Activated CD4-positive, alpha-beta T cell treated with anti-CD3 and anti-CD28 coated beads, Interleukin-2, amount 10 ng/mL, durations not matched to agents 7 days and 5 days (primary cell): Measurements from ENCODE around the gene CASKIN2. TPM values are rescaled to one million over a fixed set of nuclear protein-coding genes. Genes with fewer than 3 reads are reported as not detected.
A peak's percentile ranks its signal among the peaks of the same experiment; 100 is the strongest.

Experiments used
- CTCF ChIA-PET: fragments of 350-600 bp; sonication (Branson Sonifier 250); formaldehyde crosslinking; loops from one replicate; lab custom pipeline; 2021; ENCODE audit warnings: antibody characterized with exemption; lab: Charles Lee
- POLR2A ChIA-PET: fragments of 350-600 bp; sonication (Branson Sonifier 250); formaldehyde crosslinking; loops from one replicate; lab custom pipeline; 2021; ENCODE audit warnings: antibody characterized with exemption; lab: Charles Lee
- DNase-seq: peaks from one replicate; pipeline ENCODE4 v3.0.0-alpha.2; 2020
- H3K27ac Mint-ChIP-seq: one replicate; pipeline ENCODE4 v1.8.0; 2021; ENCODE audit warnings: mild to moderate bottlenecking, moderate library complexity, mixed read lengths
- H3K27me3 Mint-ChIP-seq: one replicate; pipeline ENCODE4 v1.8.0; 2021; ENCODE audit warnings: mixed read lengths
- H3K36me3 Mint-ChIP-seq: one replicate; pipeline ENCODE4 v1.8.0; 2021; ENCODE audit warnings: low read depth, mixed read lengths
- H3K4me1 Mint-ChIP-seq: one replicate; pipeline ENCODE4 v1.8.0; 2021; ENCODE audit warnings: mixed read lengths
- H3K4me3 Mint-ChIP-seq: one replicate; pipeline ENCODE4 v1.8.0; 2021; ENCODE audit warnings: mild to moderate bottlenecking, moderate library complexity, mixed read lengths
- H3K9me3 Mint-ChIP-seq: one replicate; pipeline ENCODE4 v1.8.0; 2021; ENCODE audit warnings: mixed read lengths
- total RNA-seq, 2 experiments: library from RNA; stranded (reverse); gene quantifications; one replicate each; pipeline ENCODE4 v1.2.3, GENCODE V29; 2021

Gene CASKIN2, protein sequence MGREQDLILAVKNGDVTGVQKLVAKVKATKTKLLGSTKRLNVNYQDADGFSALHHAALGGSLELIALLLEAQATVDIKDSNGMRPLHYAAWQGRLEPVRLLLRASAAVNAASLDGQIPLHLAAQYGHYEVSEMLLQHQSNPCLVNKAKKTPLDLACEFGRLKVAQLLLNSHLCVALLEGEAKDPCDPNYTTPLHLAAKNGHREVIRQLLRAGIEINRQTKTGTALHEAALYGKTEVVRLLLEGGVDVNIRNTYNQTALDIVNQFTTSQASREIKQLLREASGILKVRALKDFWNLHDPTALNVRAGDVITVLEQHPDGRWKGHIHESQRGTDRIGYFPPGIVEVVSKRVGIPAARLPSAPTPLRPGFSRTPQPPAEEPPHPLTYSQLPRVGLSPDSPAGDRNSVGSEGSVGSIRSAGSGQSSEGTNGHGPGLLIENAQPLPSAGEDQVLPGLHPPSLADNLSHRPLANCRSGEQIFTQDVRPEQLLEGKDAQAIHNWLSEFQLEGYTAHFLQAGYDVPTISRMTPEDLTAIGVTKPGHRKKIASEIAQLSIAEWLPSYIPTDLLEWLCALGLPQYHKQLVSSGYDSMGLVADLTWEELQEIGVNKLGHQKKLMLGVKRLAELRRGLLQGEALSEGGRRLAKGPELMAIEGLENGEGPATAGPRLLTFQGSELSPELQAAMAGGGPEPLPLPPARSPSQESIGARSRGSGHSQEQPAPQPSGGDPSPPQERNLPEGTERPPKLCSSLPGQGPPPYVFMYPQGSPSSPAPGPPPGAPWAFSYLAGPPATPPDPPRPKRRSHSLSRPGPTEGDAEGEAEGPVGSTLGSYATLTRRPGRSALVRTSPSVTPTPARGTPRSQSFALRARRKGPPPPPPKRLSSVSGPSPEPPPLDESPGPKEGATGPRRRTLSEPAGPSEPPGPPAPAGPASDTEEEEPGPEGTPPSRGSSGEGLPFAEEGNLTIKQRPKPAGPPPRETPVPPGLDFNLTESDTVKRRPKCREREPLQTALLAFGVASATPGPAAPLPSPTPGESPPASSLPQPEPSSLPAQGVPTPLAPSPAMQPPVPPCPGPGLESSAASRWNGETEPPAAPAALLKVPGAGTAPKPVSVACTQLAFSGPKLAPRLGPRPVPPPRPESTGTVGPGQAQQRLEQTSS (N-terminal part only)
- 1 to 10 TPM in 1 of 2 experiments, under 1 TPM in 1; 0.47 to 1.1 TPM for total RNA-seq

DNA sequence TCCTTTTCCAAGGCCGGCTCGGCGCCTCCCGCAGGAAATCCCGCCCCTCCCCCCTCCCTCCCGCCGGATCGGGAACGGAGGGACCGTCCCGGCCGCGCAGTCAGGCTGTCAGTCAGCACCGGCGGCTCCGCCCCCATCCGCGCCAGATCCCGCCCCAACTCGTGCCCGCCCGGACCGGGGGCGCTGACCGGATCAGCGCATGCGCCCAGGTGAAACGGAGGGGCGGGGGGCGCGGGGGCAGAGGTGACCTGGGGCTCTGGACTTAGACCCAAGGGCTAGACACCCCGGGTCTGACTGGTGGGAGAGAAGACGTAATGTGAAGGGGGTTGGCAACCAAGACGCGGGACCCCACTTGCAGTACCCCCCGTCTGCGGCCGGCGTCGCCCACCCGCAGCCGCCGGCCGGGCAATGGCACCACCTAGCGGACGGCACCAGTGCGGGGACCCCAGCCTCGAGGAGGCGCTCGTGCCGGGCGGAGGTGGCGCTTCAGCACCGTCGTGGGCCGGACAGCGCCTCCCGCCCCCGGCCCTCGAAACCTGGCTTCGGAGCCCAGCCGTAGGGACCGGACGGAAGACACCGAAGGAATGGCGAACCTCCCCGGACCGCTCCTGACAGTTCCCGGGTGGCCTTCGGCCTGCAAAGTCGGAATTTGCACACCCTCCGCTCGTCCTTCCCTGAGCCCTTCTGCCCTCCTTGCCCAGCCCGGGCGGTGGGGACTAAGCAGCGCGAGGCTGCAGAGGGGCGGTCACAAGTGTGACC, at the start of gene CASKIN2:
CASKIN2 (minus strand) TSS at position 42 of the 759 bp plus-strand sequence. CDS start 1,733 bp downstream, outside the sequence.
- peaks cover 28% of the 10 kb centered on the region for H3K4me1 Mint-ChIP-seq
- no peaks in the 10 kb centered on the region for H3K9me3 Mint-ChIP-seq
- ChIA-PET CTCF (interaction anchor here (0.6 to 1.6 kb wide), 20 partner anchors 10 to 257 kb away, joined by 3 to 10 read pairs (median 3); partner anchors contain the start of genes GRB2, LLGL2, MIF4GD and TMEM94), POLR2A (interaction anchor here (1.0 to 1.1 kb wide), 2 partner anchors 60 to 328 kb away, joined by 3 read pairs; no protein-coding TSS in a partner anchor)
- H3K27ac Mint-ChIP-seq: no peak within 1 kb of the TSS
- H3K4me3 Mint-ChIP-seq: peak within 1 kb of the TSS; percentile 69
- peaks cover 16% of the 10 kb centered on the region for H3K36me3 Mint-ChIP-seq
- H3K27me3 Mint-ChIP-seq: peaks cover 4% of the 10 kb centered on the region
- DNase-seq: peak; percentile 76

DNA sequence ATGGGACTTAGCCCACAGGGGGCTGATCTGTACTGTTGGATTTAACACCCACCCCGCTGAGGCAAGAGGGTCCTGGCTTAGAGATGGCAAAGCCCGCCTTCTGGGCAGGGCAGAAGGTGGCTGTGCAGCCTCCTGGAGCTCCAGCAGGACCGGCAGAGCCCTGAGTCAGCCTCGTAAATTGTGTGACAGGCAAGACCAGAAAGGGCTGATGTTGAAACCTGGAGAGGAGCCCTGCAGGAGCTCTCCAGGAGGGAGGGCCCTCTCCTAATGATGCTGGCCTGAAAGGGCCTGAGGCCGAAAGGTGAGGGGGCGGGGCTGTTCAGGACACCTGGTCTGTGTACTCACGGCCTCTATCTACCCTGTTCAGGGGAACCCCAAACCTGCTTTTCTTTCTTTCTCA, 49.7 kb upstream of the CASKIN2 start:
- Mint-ChIP-seq H3K27ac (no peak overlapping the region), H3K27me3 (no peaks in the 10 kb centered on the region), H3K4me3 (no peak overlapping the region), H3K36me3 (no peaks in the 10 kb centered on the region), H3K9me3 (no peaks in the 10 kb centered on the region), H3K4me1 (no peaks in the 10 kb centered on the region)
- ChIA-PET CTCF (interaction anchor here (0.6 to 1.5 kb wide), 4 partner anchors 11 to 189 kb away, joined by 3 to 4 read pairs (median 4); no protein-coding TSS in a partner anchor), POLR2A (no interaction called here)
- no peak for DNase-seq

DNA sequence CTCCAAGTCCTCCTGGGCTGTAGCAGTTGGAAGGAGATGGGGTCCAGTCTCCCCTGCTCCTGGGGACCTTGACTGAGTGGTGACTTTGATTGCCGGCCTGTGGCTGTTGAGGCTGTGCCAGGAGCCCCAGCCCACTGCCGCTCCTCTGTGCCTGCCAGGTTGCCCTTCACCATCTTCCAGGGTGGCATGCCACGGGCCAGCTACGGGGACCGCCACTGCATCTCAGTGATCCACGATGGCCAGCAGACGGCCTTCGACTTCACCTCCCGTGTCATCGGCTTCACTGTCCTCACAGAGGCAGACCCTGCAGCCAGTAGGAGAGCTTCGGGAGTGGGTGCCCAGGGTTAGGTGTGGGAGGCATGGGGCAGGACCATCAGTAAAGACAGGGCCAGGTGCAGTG, 48.9 kb upstream of the CASKIN2 start:
- H3K27ac Mint-ChIP-seq: no peak overlapping the region
- no peaks in the 10 kb centered on the region for H3K36me3 Mint-ChIP-seq
- ChIA-PET POLR2A (no interaction called here), CTCF (interaction anchor here (1.0 to 1.5 kb wide), 2 partner anchors 17 to 24 kb away, joined by 3 to 4 read pairs; no protein-coding TSS in a partner anchor)
- no peak for DNase-seq
- H3K27me3 Mint-ChIP-seq: no peaks in the 10 kb centered on the region
- H3K9me3 Mint-ChIP-seq: no peaks in the 10 kb centered on the region
- H3K4me1 Mint-ChIP-seq: no peaks in the 10 kb centered on the region
- no peak overlapping the region for H3K4me3 Mint-ChIP-seq

DNA sequence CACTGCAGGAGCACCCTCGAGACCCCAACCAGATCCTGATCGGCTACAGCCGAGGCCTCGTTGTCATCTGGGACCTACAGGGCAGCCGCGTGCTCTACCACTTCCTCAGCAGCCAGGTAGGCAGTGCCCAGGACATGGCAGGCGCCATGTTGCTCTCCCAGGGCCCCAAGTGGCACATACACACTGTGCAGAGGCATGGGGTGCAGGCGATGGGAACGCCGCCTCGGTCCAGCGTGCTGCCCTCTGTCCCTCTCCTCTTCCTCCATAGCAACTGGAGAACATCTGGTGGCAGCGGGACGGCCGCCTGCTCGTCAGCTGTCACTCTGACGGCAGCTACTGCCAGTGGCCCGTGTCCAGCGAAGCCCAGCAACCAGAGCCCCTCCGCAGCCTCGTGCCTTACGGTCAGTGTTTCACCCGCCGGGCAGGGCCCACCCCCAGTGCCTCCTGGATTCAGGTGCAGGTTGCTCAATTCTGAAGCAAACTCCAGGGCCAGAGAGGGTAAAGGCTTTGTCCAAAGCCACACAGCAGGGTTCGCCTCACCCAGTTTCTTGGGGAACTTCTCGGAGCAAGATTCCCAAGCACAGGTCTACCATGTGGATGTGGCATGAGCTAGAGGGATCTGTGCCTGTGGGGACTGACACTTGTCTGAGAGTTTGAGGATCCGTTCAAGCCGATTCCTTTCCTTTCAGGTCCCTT, 47.9 kb upstream of the CASKIN2 start:
- no peaks in the 10 kb centered on the region for H3K27me3 Mint-ChIP-seq
- H3K36me3 Mint-ChIP-seq: no peaks in the 10 kb centered on the region
- no peaks in the 10 kb centered on the region for H3K9me3 Mint-ChIP-seq
- no peak for DNase-seq
- no peaks in the 10 kb centered on the region for H3K4me1 Mint-ChIP-seq
- ChIA-PET CTCF (interaction anchor here (0.6 kb wide), 1 partner anchor 549 kb away, joined by 3 read pairs; no protein-coding TSS in a partner anchor), POLR2A (no interaction called here)
- H3K4me3 Mint-ChIP-seq: no peak overlapping the region
- H3K27ac Mint-ChIP-seq: no peak overlapping the region

DNA sequence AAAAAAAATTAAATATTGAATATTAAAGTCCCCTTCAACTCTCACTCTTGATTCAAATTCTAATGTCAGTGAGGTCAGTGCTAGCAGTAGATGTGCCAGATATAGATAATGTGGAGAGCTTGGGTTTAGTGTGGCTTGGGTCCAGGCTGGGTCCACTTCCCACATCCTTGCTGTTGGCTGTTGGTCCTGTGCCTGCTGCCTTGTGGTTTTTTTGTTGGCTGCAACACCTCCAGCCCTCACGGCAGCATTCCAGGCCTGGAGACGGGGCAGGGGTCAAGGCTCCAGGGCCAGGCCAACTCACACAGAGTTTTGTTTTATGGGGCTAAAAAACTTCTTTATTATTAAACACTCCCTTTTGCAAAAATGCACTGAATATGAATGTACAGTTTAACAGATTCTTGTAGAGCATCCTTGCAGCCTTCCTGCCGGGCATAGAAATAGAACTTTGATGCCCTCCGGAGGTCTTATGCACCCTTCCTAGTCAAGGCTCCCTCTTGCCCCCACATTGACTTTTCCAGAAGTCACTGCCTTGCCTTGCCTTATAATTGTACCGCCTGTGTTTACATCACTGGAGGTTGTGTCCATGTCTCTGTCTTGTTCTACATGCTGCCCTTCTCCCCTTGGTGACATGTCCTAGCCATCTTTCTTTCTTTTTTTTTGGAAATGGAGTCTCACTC, 46.7 kb upstream of the CASKIN2 start:
- no peaks in the 10 kb centered on the region for H3K4me1 Mint-ChIP-seq
- ChIA-PET CTCF (no interaction called here), POLR2A (no interaction called here)
- H3K27me3 Mint-ChIP-seq: no peaks in the 10 kb centered on the region
- no peak for DNase-seq
- no peak overlapping the region for H3K27ac Mint-ChIP-seq
- H3K9me3 Mint-ChIP-seq: no peaks in the 10 kb centered on the region
- H3K4me3 Mint-ChIP-seq: no peak overlapping the region
- no peaks in the 10 kb centered on the region for H3K36me3 Mint-ChIP-seq

DNA sequence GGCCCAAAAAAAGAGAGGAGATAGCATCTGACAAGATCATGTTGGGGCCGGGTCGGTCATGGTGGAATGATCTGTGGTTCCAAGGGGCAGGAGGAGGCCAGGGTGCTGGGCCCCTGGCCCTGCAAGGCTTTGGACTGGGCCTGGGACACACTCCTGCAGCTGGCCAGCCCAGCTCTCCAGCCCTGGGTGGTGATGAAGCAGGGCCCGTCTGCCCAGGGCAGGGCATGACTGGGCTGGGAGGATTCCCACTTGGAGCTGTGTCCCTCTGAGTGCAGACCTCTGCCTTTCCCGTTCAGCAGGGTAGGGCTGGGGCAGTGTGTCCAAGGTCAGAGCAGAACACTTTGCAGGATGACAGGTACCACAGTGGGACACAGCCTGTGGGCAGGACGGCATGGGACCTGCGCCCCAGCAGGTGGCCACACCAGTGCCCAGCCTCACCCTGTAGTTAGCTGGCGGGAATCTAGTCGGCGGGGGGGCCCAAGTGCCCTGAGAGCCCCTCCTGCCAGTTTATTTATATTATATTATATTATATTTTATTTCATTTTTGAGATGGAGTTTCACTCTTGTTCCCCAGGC, 44.7 kb upstream of the CASKIN2 start:
- H3K36me3 Mint-ChIP-seq: no peaks in the 10 kb centered on the region
- no peak for DNase-seq
- no peaks in the 10 kb centered on the region for H3K9me3 Mint-ChIP-seq
- H3K27me3 Mint-ChIP-seq: no peaks in the 10 kb centered on the region
- H3K27ac Mint-ChIP-seq: no peak overlapping the region
- ChIA-PET POLR2A (no interaction called here), CTCF (interaction anchor here (0.5 to 0.6 kb wide), 2 partner anchors 270 to 391 kb away, joined by 3 to 4 read pairs; no protein-coding TSS in a partner anchor)
- no peak overlapping the region for H3K4me3 Mint-ChIP-seq
- H3K4me1 Mint-ChIP-seq: no peaks in the 10 kb centered on the region

DNA sequence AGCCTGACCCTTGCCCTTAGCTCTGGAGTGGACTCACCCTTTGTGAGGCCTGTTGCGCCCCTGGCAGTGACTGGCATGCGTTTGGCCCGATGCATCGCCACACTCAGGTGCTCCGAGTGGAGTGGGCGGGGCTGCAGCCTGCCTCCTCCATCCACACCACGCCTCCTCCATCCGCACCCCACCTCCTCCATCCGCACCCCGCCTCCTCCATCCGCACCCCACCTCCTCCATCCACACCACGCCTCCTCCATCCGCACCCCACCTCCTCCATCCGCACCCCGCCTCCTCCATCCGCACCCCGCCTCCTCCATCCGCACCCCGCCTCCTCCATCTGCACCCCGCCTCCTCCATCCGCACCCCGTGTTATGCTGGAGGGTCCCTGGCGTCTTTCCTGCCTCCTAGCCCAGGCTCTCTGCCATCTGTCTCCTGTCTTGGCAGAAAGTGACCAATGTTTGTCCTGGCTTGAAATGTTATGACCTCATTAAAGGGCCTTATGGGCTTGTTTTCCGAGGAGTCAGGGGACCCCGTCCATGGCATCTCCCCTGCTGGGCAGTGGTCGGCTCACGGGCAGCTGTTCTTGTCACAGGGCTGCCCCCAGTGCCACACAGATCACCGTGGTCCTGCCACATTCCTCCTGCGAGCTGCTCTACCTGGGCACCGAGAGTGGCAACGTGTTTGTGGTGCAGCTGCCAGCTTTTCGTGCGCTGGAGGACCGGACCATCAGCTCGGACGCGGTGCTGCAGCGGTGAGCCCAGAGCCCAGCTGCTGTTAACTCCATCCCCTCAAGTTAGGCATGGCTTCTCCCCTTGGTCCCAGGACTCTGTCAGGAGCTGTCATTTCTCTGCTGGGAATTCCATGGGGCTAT, 43.6 kb upstream of the CASKIN2 start:
- CTCF ChIA-PET: interaction anchor here (1.4 kb wide), 1 partner anchor 22 kb away, joined by 3 read pairs; no protein-coding TSS in a partner anchor
- H3K27me3 Mint-ChIP-seq: no peaks in the 10 kb centered on the region
- no peaks in the 10 kb centered on the region for H3K4me1 Mint-ChIP-seq
- peak overlapping the region; percentile 52 for H3K27ac Mint-ChIP-seq
- no peak for DNase-seq
- H3K9me3 Mint-ChIP-seq: no peaks in the 10 kb centered on the region
- H3K36me3 Mint-ChIP-seq: no peaks in the 10 kb centered on the region
- no peak overlapping the region for H3K4me3 Mint-ChIP-seq
- POLR2A ChIA-PET: no interaction called here

DNA sequence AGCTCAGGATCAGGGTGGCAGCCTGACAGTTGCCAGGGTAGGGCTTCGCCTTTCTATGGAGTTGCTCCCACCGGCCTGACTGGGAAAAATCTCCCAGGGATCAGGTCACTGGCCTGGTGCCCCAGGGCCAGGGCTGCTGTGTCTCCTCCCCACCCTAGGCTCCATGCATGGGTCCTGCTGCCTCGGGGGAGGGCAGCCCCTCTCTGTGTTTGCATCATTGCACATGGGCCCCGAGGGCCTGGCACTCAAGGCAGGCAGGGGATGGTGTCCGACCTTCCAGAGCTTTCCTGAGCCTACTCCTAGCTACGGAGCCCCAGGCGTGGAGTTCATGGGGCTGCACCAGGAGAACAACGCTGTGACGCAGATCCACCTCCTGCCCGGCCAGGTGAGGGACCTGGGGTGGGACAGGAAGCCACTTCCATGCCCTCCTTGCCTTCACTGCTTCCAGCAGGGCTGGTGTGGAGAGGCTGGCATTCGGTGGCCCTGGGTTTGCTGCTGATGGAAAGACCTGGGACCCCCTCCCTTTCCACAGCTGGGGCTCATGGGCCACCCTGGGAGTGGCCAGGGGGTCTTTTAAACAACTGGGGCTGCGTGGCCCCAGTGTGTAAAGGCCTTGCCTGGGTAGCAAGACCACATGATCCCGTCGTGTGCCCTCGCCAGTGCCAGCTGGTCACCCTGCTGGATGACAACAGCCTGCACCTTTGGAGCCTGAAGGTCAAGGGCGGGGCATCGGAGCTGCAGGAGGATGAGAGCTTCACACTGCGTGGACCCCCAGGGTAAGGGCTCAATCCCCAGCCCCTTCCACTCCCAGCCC, 42.7 kb upstream of the CASKIN2 start:
- CTCF ChIA-PET: interaction anchor here (1.4 kb wide), 1 partner anchor 21 kb away, joined by 3 read pairs; no protein-coding TSS in a partner anchor
- Mint-ChIP-seq H3K27ac (no peak overlapping the region), H3K4me3 (no peak overlapping the region), H3K27me3 (no peaks in the 10 kb centered on the region), H3K9me3 (no peaks in the 10 kb centered on the region), H3K36me3 (no peaks in the 10 kb centered on the region), H3K4me1 (no peaks in the 10 kb centered on the region)
- POLR2A ChIA-PET: no interaction called here
- no peak for DNase-seq

DNA sequence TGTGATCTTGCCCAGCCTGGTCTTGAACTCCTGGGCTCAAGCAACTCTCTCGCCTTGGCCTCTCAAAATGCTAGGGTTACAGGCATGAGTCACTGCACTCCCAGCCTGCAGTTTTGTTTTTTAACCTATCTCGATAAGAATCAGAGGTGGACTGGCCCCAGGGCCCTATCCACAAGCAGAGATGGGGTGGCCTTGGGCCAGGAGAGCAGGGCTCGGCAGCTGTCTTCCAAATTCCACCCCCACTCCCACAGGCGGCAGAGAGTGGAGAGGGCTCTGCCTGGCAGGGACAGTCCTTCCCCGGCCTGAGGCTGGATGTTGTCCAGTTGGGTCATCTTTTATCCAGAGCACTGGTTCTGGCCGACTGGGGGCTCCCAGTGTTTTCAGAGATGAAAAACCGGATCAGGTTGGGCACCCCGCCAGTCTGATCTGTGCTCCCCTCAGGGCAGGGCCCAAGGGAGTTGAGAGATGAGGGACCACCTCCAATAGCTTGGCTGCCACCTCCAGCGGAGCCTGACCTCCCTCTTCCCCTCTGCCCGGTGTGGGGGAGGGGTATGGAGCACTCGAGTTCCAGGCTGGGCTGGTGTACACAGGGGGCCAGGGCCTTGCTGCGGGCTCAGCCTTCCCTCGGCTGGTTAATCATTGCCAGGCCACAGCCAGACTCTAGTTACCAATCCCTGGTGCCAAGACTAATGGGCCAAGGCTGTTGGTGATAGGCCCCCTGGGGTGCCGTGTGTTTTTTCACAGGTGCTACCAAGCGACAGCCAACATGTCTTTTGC, 41.9 kb upstream of the CASKIN2 start:
- Mint-ChIP-seq H3K27me3 (no peaks in the 10 kb centered on the region), H3K27ac (no peak overlapping the region), H3K4me3 (no peak overlapping the region), H3K36me3 (no peaks in the 10 kb centered on the region), H3K9me3 (no peaks in the 10 kb centered on the region), H3K4me1 (no peaks in the 10 kb centered on the region)
- DNase-seq: no peak
- POLR2A ChIA-PET: no interaction called here
- CTCF ChIA-PET: interaction anchor here (1.4 kb wide), 1 partner anchor 20 kb away, joined by 3 read pairs; no protein-coding TSS in a partner anchor
